B cell (primary cell): ENCODE data around the gene ZYG11A. TPM values are rescaled to one million over a fixed set of nuclear protein-coding genes. Genes with fewer than 3 reads are reported as not detected.

Experiments
- ATAC-seq: fragments of 200-7000 bp; cut with Tn5 transposase; one replicate; pipeline ENCODE4 v1.10.0; 2021; ENCODE audit warnings: low read depth, mild to moderate bottlenecking, moderate number of reproducible peaks, moderate library complexity
- CTCF ChIA-PET: fragments of 350-600 bp; sonication (Branson Sonifier 250); formaldehyde crosslinking; loops from one replicate; lab custom pipeline; 2021; ENCODE audit warnings: antibody characterized with exemption, inconsistent platforms; lab: Charles Lee
- POLR2A ChIA-PET: fragments of 350-600 bp; sonication (Branson Sonifier 250); formaldehyde crosslinking; loops from one replicate; lab custom pipeline; 2021; ENCODE audit warnings: antibody characterized with exemption; lab: Charles Lee
- DNase-seq: peaks from one replicate; pipeline ENCODE4 v3.0.0; 2013
- H2AFZ ChIP-seq: 2 replicates; pipeline ENCODE4 v1.6.1; 2012; ENCODE audit warnings: mild to moderate bottlenecking, low read depth, low read length; ENCODE audit not compliant: insufficient read depth, poor library complexity, severe bottlenecking
- H3K27ac ChIP-seq, 2 donors: 1 replicate in 1 of 2; 2 replicates in 1 of 2; pipeline ENCODE4 v1.5.1; 2012 to 2013; ENCODE audit warnings: low read length in 2 of 2, mild to moderate bottlenecking in 2 of 2, moderate library complexity in 1 of 2
- H3K27me3 ChIP-seq, 4 experiments: fragments of 200-600 bp in 1 of 4; sonication (generic) in 1 of 4; replicated peaks in 1 of 4; 1 replicate in 2 of 4; 2 replicates in 2 of 4; pipeline versions ENCODE4 v1.6.1 to v1.7.0; 2013 to 2016; ENCODE audit warnings: low read length in 3 of 4, mild to moderate bottlenecking in 2 of 4, mixed read lengths in 1 of 4, moderate library complexity in 1 of 4; ENCODE audit not compliant: insufficient read depth in 4 of 4, control insufficient read depth in 3 of 4; ENCODE audit errors: control extremely low read depth in 1 of 4
- H3K36me3 ChIP-seq, 2 experiments: replicated peaks in 1 of 2; 1 replicate in 1 of 2; 2 replicates in 1 of 2; pipeline versions ENCODE4 v1.6.1 to v1.7.1; 2013; ENCODE audit warnings: low read length in 1 of 2; ENCODE audit not compliant: insufficient read depth in 2 of 2, control insufficient read depth in 1 of 2; ENCODE audit errors: control extremely low read depth in 1 of 2, extremely low read depth in 1 of 2
- H3K4me1 ChIP-seq, 2 donors: fragments of 200-600 bp in 1 of 2; sonication (generic) in 1 of 2; 1 replicate in 1 of 2; 2 replicates in 1 of 2; pipeline versions ENCODE4 v1.5.1 to v1.6.1; 2013 to 2017; ENCODE audit warnings: low read length in 2 of 2; ENCODE audit not compliant: control insufficient read depth in 2 of 2, insufficient read depth in 2 of 2
- H3K4me2 ChIP-seq: replicated peaks from 2 replicates; pipeline ENCODE3; 2012; ENCODE audit warnings: mild to moderate bottlenecking, low read depth, low read length; ENCODE audit not compliant: poor library complexity, severe bottlenecking
- H3K4me3 ChIP-seq, 5 experiments: fragments of 200-600 bp in 1 of 5; sonication (generic) in 1 of 5; 1 replicate in 3 of 5; 2 replicates in 2 of 5; pipeline versions ENCODE4 v1.5.1 to v1.7.0; 2011 to 2016; ENCODE audit warnings: low read length in 4 of 5, mild to moderate bottlenecking in 4 of 5, low read depth in 2 of 5, control low read depth in 1 of 5, moderate library complexity in 1 of 5; ENCODE audit not compliant: insufficient read depth in 1 of 5; ENCODE audit errors: control extremely low read depth in 1 of 5, extremely low read depth in 1 of 5
- H3K79me2 ChIP-seq: fragments of 200-600 bp; sonication (generic); one replicate; pipeline ENCODE4 v1.6.0; 2016; ENCODE audit warnings: low read length; ENCODE audit not compliant: control insufficient read depth, insufficient read depth
- H3K9ac ChIP-seq: fragments of 200-600 bp; sonication (generic); 2 replicates; pipeline ENCODE4 v1.6.1; 2017; ENCODE audit warnings: mild to moderate bottlenecking, low read length, moderate library complexity
- H3K9me3 ChIP-seq, 3 donors: one replicate each; pipeline versions ENCODE4 v1.6.1 to v1.7.1; 2013; ENCODE audit warnings: low read length in 2 of 3; ENCODE audit not compliant: control insufficient read depth in 2 of 3, insufficient read depth in 1 of 3; ENCODE audit errors: control extremely low read depth in 1 of 3
- H4K20me1 ChIP-seq: 2 replicates; pipeline ENCODE4 v1.6.0; 2012; ENCODE audit warnings: mild to moderate bottlenecking, low read length; ENCODE audit not compliant: insufficient read depth, control insufficient read depth, poor library complexity, severe bottlenecking
- H3K27ac Mint-ChIP-seq: one replicate; pipeline ENCODE4 v1.8.0; 2021; ENCODE audit warnings: mixed read lengths
- H3K27me3 Mint-ChIP-seq: one replicate; pipeline ENCODE4 v1.8.0; 2021; ENCODE audit warnings: mixed read lengths
- H3K4me1 Mint-ChIP-seq: one replicate; pipeline ENCODE4 v1.8.0; 2021; ENCODE audit warnings: mixed read lengths
- H3K4me3 Mint-ChIP-seq: one replicate; pipeline ENCODE4 v1.8.0; 2021; ENCODE audit warnings: mixed read lengths
- H3K9me3 Mint-ChIP-seq: one replicate; pipeline ENCODE4 v1.8.0; 2022; ENCODE audit warnings: mixed read lengths; ENCODE audit not compliant: insufficient read depth
- CTCF ChIP-seq: fragments of 200-600 bp; IDR thresholded peaks from one replicate; pipeline ENCODE4 v1.8.0; 2022; ENCODE audit warnings: antibody characterized with exemption, mild to moderate bottlenecking
- EZH2 ChIP-seq: IDR thresholded peaks from 2 replicates; pipeline ENCODE4 v1.6.1; 2012; ENCODE audit warnings: borderline replicate concordance, low read depth, mild to moderate bottlenecking, moderate library complexity, low read length; ENCODE audit not compliant: insufficient read depth, poor library complexity, severe bottlenecking
- WGBS: methylation state at CpG from one replicate; pipeline ENCODE4 v1.1.5; 2013; ENCODE audit warnings: missing lambda C conversion rate; ENCODE audit not compliant: insufficient coverage; 5-methylcytosine and 5-hydroxymethylcytosine counted together
- intact Hi-C: fragments of 100-400 bp; cut with micrococcal nuclease; formaldehyde crosslinking; loops from one replicate; pipeline ENCODE4 v1.10.0; 2022
- polyA plus RNA-seq: library from polyadenylated mRNA; depleted of rRNA; stranded (reverse); fragments of >200 nt; gene quantifications from 2 replicates; pipeline ENCODE4 v1.2.3, GENCODE V29; 2012
- total RNA-seq, 2 donors: library from RNA; stranded (reverse); fragments of 120-200 nt in 1 of 2; gene quantifications; 1 replicate in 1 of 2; 2 replicates in 1 of 2; pipeline versions ENCODE4 v1.2.3 to v1.2.4, GENCODE V29; 2013 to 2022

ZYG11A gene
- total and polyA plus RNA-seq, 2 donors (not counting 1 experiment from before 2014, with no cell fraction given) = 0.24 to 1.5 TPM

DNA sequence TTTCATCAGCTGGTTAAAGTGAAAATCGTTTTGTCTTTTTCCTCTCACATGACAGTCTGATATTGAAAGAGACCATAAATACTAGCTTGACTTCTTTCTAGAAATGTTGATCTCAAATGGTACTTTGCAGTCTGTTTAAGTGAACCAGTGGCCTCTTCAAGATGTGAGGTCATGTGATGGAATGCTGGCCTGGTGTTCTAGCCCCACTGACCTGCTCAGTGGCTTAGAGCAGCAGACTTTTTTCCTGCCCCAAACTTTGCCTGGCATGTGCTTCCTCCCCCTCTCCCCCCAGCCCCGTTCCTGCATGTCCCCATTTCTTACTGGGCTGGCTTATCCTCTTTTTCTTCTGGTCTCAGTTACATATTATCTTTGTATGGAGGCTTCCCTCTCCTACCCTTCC lies 34.3 kb downstream of the ZYG11A start:
- no peaks in the 10 kb centered on the region for H3K4me1 Mint-ChIP-seq
- H3K36me3 ChIP-seq = no peaks in the 10 kb centered on the region
- WGBS = no CpG with 5 or more reads among the region's 2 CpGs
- H3K4me1 ChIP-seq = no peaks in the 10 kb centered on the region
- intact Hi-C loops = no loop called here
- H3K27ac ChIP-seq = no peak overlapping the region
- TF ChIP-seq CTCF (no peak), EZH2 (no peak)
- H3K4me3 Mint-ChIP-seq = no peak overlapping the region
- no peaks in the 10 kb centered on the region for H4K20me1 ChIP-seq
- POLR2A ChIA-PET = no interaction called here
- peaks cover 6% of the 10 kb centered on the region for H3K27me3 Mint-ChIP-seq
- CTCF ChIA-PET = no interaction called here
- H3K9ac ChIP-seq = no peak overlapping the region
- DNase-seq (no peak), ATAC-seq (no peak)
- no peaks in the 10 kb centered on the region for H3K27me3 ChIP-seq
- no peak overlapping the region for H2AFZ ChIP-seq
- no peak overlapping the region for H3K27ac Mint-ChIP-seq
- H3K4me2 ChIP-seq = no peak overlapping the region
- H3K4me3 ChIP-seq = no peak overlapping the region
- peaks cover 0 to under 1% (median 0%) of the 10 kb centered on the region in 3 donors for H3K9me3 ChIP-seq
- no peaks in the 10 kb centered on the region for H3K79me2 ChIP-seq
- no peaks in the 10 kb centered on the region for H3K9me3 Mint-ChIP-seq

GRCh38 chr1:52877554-52877953 lies 35.0 kb downstream of the ZYG11A start:
- POLR2A ChIA-PET = no interaction called here
- H3K4me1 ChIP-seq = no peaks in the 10 kb centered on the region
- no peak for ATAC-seq
- H3K27ac Mint-ChIP-seq = no peak overlapping the region
- no peaks in the 10 kb centered on the region for H3K36me3 ChIP-seq
- DNase-seq = no peak
- H3K27me3 ChIP-seq = no peaks in the 10 kb centered on the region
- TF ChIP-seq EZH2 = no peak
- TF ChIP-seq CTCF = no peak
- WGBS = no CpG with 5 or more reads among the region's 3 CpGs
- no peaks in the 10 kb centered on the region for H4K20me1 ChIP-seq
- H3K4me2 ChIP-seq = no peak overlapping the region
- H3K4me3 ChIP-seq = no peak overlapping the region
- no peaks in the 10 kb centered on the region for H3K4me1 Mint-ChIP-seq
- peaks cover 6% of the 10 kb centered on the region for H3K27me3 Mint-ChIP-seq
- intact Hi-C loops = no loop called here
- H3K27ac ChIP-seq = no peak overlapping the region
- no peaks in the 10 kb centered on the region for H3K79me2 ChIP-seq
- H3K9ac ChIP-seq = no peak overlapping the region
- H3K4me3 Mint-ChIP-seq = no peak overlapping the region
- H3K9me3 ChIP-seq = peaks cover 0 to 3% (median 0%) of the 10 kb centered on the region in 3 donors
- H3K9me3 Mint-ChIP-seq = no peaks in the 10 kb centered on the region
- no peak overlapping the region for H2AFZ ChIP-seq
- CTCF ChIA-PET = no interaction called here
